ENCODE results near the gene MGAT4C.

- no peak for TF ChIP-seq CTCF (IDR thresholded peaks at IDR 0.05)
- no peak for TF ChIP-seq POLR2A (IDR thresholded peaks at IDR 0.05)
Measured at GRCh38 chr12:85963326-85963725, 292.9 kb downstream of the MGAT4C start.
